GM12801 (cell line): ENCODE measurements around the gene HTN1.
"Not testable (repeated sequence)": the region's sequence is repeated elsewhere in the genome, so short reads cannot be mapped to it uniquely, and the experiment has no call there.

Source experiments
- CTCF ChIP-seq: IDR thresholded peaks from one replicate; pipeline ENCODE4 v1.5.1; 2011; ENCODE audit warnings: control low read depth; ENCODE audit not compliant: insufficient read length; ENCODE audit errors: extremely low read depth

Gene HTN1

DNA sequence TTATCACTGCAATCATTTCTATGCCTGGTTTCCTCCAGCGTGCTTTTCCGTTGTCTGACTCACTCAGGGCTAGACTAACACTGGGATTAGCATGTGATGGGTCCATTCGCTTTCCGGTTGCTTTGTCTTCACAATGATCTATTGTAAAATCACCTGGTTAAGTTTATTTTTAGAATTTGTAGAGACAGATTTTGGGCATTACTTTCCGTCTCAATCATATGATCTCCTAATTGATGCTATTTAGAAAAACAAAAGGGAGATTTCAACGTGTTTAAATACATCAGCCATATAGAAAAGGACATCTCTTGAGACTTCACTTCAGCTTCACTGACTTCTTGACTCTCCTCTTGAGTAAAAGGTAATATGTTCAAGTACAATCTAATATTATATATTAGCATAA, at the start of gene HTN1:
TSS of gene HTN1 (plus strand) at position 301 of the 400 bp plus-strand sequence. CDS start 2,639 bp downstream, outside the sequence.
- TF ChIP-seq CTCF = not testable (repeated sequence)

- TF ChIP-seq CTCF = no peak
These were observed 49.5 kb upstream of the HTN1 start for GRCh38 chr4:70000711-70001110.

- no peak for TF ChIP-seq CTCF
These were observed 47.7 kb upstream of the HTN1 start for GRCh38 chr4:70002507-70002906.

GRCh38 chr4:70008771-70009170, 41.5 kb upstream of the HTN1 start:
- no peak for TF ChIP-seq CTCF

DNA sequence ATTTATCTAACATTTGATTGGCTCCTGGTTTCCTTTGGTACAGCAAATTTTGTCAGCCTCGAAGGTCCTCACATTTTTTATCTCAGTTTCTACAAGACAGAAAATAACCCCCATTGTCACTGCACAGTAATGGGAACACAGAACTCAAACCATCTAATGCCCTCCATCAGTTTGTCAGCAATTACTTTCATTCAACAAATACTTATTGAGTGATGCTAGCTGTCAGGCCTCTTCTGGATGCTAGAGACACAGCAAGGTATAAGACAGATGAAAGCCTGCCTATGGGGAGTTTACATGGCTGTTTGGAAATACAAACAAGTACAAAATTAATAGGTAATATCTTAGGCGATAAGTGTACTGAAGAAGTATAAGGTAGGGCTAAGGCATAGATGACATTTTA, 27.0 kb upstream of the HTN1 start:
- no peak for TF ChIP-seq CTCF

GRCh38 chr4:70027011-70027410, 23.2 kb upstream of the HTN1 start:
- TF ChIP-seq CTCF = no peak

- TF ChIP-seq CTCF = not testable (repeated sequence)
These were observed 22.1 kb upstream of the HTN1 start, which contains the start of gene HTN3 for GRCh38 chr4:70028159-70028558. Gene HTN3, plus strand, starts transcription at chr4:70028459. Its CDS starts 2,282 bp downstream, at chr4:70030741.
